Measurements from ENCODE around the gene ARAP3. TPM values are rescaled to one million over a fixed set of nuclear protein-coding genes. Genes with fewer than 3 reads are reported as not detected.
A peak's percentile ranks its signal among the peaks of the same experiment; 100 is the strongest.

Gene ARAP3
- total and polyA plus RNA-seq, 8 donors = 1.2 to 11.9 (median 2.3) TPM

DNA sequence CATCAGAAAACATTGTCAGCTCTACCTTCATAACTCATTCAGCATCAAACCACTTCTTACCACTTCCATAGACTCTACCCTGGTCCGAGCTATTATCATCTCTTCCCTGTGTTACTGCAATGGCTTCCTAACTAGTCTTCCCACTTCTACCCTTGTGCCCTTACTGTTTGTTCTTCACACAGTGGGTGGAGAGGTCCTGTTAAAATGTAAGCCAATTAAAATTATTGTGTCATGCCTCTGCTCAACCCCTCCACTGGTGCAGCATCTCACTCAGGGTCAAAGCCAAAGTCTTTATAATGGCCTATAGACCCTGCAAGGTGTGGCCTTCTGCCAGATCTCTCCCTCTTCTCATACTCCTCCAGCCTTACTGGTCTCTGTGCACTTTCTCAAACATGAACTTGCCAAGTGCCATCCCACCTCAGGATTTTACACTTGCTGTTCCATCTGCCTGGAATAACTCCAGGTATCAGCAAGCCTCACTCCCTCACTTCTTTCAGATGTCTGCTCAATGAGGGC, 22.8 kb upstream of the ARAP3 start:
- ATAC-seq (no peak), DNase-seq (no peak), FAIRE-seq (no peak)
- Histone ChIP-seq H3K27ac (no peak overlapping the region), H3K27me3 (peaks cover 0 to 7% (median 2%) of the 10 kb centered on the region in 4 donors), H3K4me3 (no peak overlapping the region), H3K9me3 (no peaks in the 10 kb centered on the region), H3K36me3 (no peaks in the 10 kb centered on the region), H3K4me1 (peaks cover 0 to 4% (median 0%) of the 10 kb centered on the region in 3 donors)
- TF ChIP-seq, protein P1, sequence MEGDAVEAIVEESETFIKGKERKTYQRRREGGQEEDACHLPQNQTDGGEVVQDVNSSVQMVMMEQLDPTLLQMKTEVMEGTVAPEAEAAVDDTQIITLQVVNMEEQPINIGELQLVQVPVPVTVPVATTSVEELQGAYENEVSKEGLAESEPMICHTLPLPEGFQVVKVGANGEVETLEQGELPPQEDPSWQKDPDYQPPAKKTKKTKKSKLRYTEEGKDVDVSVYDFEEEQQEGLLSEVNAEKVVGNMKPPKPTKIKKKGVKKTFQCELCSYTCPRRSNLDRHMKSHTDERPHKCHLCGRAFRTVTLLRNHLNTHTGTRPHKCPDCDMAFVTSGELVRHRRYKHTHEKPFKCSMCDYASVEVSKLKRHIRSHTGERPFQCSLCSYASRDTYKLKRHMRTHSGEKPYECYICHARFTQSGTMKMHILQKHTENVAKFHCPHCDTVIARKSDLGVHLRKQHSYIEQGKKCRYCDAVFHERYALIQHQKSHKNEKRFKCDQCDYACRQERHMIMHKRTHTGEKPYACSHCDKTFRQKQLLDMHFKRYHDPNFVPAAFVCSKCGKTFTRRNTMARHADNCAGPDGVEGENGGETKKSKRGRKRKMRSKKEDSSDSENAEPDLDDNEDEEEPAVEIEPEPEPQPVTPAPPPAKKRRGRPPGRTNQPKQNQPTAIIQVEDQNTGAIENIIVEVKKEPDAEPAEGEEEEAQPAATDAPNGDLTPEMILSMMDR (IDR thresholded peaks at IDR 0.05) = no peak
- WGBS, 2 donors = 43 to 78% methylated on average over 1 of the region's 1 CpG
- intact Hi-C loops (cut with DNase I) = loop anchor here in 1 of 3 donors (5.0 kb wide), 1 partner anchor 177 kb away; no protein-coding TSS in a partner anchor

DNA sequence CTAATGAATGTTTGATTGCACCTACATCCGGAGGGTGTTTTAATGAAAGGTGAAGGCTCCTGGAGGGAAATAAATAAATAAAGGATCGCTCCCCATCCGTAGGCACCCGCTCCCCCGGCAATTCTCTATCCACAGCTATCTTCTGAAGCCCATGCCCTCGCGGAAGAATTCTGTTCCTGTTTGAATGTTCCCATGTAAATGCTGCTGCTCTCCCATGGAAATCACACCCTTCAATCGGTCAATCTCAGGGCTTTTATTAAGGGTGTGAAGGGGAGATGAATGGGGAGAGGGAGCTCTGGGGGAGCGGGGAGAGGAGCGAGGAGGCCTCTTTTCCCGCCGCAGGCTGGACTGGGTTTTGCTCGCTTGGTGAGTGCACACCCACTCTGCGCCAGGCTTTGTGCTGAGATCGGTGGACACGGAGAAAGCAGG, 21.1 kb upstream of the ARAP3 start:
- DNase-seq (no peak), ATAC-seq (peak; percentile 4 to 13 (median 9)), FAIRE-seq (no peak)
- Histone ChIP-seq H3K4me3 (no peak overlapping the region), H3K36me3 (no peaks in the 10 kb centered on the region), H3K9me3 (no peaks in the 10 kb centered on the region), H3K27ac (no peak overlapping the region), H3K4me1 (peaks cover 0 to 4% (median 0%) of the 10 kb centered on the region in 3 donors), H3K27me3 (peaks cover 0 to 7% (median 2%) of the 10 kb centered on the region in 4 donors)
- intact Hi-C loops (cut with DNase I) = no loop called here
- TF ChIP-seq, protein P1 (IDR thresholded peaks at IDR 0.05) = no peak
- 21 to 24% methylated on average over 16 of the region's 16 CpGs for WGBS, 2 donors

DNA sequence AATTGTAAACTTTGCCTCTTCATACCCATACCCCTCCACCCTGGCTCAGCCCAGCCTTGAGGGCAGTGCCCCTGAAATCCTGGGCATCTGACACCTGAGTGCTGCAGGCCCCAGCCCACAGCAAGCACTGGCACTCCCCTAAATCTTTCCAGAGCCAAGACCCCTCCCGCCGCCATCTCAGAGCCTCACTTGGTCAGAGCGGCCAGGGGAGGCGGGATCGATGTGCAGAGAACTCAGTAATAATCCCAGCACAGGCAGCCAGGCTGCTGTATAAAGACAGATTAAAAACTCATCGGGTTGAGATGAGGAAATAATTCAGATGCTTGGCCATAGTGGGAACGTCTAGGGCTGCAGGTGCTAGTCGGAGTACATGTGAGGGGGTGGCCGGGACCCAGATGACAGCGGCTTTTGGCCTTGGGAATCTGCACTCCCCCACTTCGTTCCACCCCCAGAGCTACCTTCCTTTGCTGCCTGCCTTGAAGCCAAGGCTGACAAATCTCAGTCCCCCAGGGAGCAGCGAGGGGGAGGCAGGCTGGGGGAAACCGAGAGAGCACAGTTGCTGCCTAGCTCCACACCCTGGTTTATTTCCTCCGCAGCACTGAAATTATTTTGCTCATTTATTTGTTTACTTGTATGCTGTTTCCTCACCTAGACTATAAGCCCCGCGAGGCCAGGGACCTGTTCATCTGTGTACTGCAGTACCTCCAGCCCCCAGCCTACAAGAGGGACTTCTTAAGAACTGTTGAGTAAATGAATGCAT, 19.5 kb upstream of the ARAP3 start:
- Histone ChIP-seq H3K4me3 (peak overlapping the region in 2 of 4 donors; percentile 51 to 57), H3K4me1 (peaks cover 0 to 4% (median 0%) of the 10 kb centered on the region in 3 donors), H3K36me3 (no peaks in the 10 kb centered on the region), H3K27ac (no peak overlapping the region), H3K9me3 (no peaks in the 10 kb centered on the region), H3K27me3 (peaks cover 0 to 7% (median 2%) of the 10 kb centered on the region in 4 donors)
- WGBS, 2 donors = 15 to 19% methylated on average over 16 of the region's 16 CpGs
- intact Hi-C loops (cut with DNase I) = loop anchor here in 1 of 3 donors (2.0 kb wide), 1 partner anchor 177 kb away; the partner anchor contains the start of gene PCDH1
- FAIRE-seq (no peak), DNase-seq (no peak), ATAC-seq (peak in 1 of 4 donors; percentile 4)
- TF ChIP-seq, protein P1 (IDR thresholded peaks at IDR 0.05) = no peak

DNA sequence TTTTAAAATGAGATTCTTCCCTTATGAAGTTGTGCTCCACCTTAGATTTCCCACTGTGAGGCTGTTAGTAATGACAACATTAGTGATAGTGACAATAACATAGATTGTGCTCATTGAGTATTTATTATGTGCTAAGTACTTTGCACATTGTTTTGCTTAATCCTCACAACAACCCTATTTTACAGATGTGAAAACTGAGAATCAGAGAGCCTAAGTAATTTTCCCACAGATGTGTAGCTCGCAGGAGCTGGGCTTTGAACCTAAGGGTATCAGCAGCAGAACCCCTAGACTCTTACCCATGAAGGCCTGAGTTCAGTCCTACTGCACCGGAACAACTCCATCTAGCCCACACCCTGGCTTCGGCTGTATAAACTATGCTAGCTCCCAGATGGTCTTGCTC, 15.6 kb upstream of the ARAP3 start:
- WGBS, 2 donors = 80 to 88% methylated on average over 3 of the region's 3 CpGs
- Histone ChIP-seq H3K4me1 (peaks cover 0 to 5% (median 0%) of the 10 kb centered on the region in 3 donors), H3K4me3 (no peak overlapping the region), H3K27ac (no peak overlapping the region), H3K9me3 (no peaks in the 10 kb centered on the region), H3K36me3 (no peaks in the 10 kb centered on the region), H3K27me3 (peaks cover 0 to 7% (median 2%) of the 10 kb centered on the region in 4 donors)
- DNase-seq = no peak
- no peak for FAIRE-seq
- ATAC-seq = no peak
- intact Hi-C loops (cut with DNase I) = no loop called here
- TF ChIP-seq, protein P1 (IDR thresholded peaks at IDR 0.05) = no peak
